HTR-8/SVneo (cell line): ENCODE results near the gene TNS3.
"Not testable (repeated sequence)": the region's sequence is repeated elsewhere in the genome, so short reads cannot be mapped to it uniquely, and the experiment has no call there.

Experiments used
- DNase-seq: peaks from one replicate; pipeline ENCODE4 v3.0.0; 2011; ENCODE audit warnings: low spot score, mixed read lengths; ENCODE audit not compliant: insufficient read length
- FAIRE-seq: peaks from 2 replicates; lab custom pipeline; 2011; peaks lifted over from hg19 to GRCh38; lab: Jason Lieb, UNC

TNS3 gene

DNA sequence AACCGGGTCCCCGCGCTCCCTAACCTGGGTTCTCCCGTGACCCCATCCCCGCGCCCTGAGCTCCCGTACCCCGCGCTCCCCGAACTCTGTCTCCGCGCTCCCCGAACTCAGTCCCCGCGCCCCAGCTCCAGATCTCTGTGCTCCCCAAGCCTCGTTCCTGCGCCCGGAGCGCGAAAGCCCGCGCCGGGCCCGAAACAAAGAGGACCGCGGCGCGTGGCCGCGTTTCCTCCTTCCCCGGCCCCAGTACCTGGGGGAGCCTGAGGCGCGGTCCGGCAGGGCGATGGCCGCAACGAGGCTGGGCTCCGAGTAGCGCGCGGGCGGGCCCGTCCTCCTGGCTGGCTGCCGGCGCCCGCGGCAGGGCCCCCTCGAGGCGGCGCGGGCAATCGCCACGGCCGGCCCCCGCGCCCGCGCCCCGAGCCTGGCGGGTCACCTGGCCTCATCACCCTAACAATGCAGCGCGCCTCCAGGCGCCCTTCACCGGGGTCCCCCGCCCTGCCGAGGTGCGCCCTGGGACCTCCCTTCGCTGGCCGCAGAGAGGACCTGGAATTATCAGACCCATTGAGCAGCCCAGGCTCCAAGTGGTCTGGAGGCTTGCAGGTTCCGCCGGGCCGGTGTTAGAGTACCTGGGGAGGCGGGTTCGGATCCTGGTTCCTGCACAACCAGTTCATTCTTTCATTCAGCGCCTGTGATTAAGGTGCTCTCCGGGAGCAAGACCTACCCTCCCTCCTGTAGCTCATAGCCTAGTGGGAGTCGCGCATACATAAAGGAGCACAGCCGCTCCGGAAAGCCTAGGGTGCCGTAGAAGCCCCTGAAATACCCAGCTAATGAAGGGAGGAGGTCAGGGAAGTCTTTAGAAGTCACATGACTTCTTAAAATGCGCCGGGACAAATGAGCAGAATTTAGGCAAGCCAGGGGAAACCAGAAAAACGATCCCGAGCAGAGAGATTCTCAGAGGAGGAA is at the start of gene TNS3:
Gene TNS3 (minus strand): TSS at position 308 of the 960 bp plus-strand sequence. CDS start 142,475 bp downstream, outside the sequence.
- FAIRE-seq (peak; percentile 33), DNase-seq (no peak)

- FAIRE-seq = no peak
- DNase-seq = no peak
Measured at GRCh38 chr7:47631711-47632110, 49.8 kb upstream of the TNS3 start.

GRCh38 chr7:47627580-47628283 is 45.8 kb upstream of the TNS3 start:
- no peak for FAIRE-seq

DNA sequence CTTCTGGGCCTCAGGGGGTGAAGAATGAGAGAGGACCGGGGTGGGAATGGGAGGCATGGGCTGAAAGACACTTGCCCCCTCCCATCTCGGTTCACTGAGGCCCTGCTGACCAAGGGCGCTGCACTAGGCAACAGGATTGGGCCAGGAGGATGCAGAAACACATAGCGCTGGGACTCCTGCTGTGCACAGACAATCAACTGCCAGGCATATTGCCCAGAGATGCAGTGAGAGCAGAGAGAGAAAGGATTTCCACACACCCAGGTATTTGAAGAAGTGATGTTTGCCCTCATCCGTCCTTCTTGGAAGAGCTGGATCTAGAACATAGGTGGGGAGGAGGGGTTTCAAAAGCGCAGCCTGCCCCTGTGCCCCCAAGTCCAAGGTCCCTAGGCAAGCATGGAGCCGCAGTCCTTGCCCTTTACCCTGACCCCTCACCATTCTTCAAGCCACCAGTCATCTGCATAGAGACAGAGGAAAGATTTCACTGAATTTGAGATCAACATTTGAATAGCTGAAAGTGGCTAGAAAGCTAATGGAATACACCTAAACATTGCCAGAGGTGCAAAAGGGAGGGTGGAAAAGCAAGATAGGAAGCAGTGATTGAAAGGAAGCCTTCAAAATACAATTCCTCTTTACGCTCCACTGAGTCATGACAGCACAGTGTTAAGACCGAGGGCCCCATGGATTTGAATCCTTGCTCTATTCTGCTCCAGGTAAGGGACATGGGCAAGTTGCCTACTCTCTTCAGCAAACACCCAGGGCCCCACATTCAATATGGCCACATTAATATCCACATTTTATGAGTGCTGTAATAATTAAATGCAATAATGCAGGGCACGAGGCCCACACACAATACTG is 44.2 kb upstream of the TNS3 start:
- FAIRE-seq (peak; percentile 31), DNase-seq (no peak)

More at GRCh38 chr7:47627580-47628283, 45.8 kb upstream of the TNS3 start:
- no peak for DNase-seq

- DNase-seq = no peak
- FAIRE-seq = no peak
Measured at GRCh38 chr7:47624689-47625088, 42.8 kb upstream of the TNS3 start.

GRCh38 chr7:47622946-47623640 is 41.2 kb upstream of the TNS3 start:
- DNase-seq (no peak), FAIRE-seq (no peak)

DNA sequence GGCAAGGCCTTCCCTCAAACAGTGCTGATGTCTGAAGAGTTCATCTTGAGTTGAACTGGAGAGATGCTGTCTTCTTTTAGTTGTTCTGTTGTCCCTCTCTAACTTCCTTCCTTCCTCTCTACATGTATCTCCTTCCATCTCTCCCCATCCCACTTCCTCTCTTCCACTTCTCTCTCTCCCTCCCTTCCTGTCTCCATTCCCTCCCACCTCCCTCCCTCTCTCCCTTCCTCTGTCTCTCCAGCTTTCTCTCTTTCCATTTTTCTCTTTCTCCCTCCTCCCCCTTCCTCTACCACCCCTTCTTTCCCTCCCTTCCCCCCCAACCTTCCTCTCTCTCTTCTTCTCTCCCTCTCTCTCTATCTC is 40.7 kb upstream of the TNS3 start:
- DNase-seq (no peak), FAIRE-seq (no peak)

DNA sequence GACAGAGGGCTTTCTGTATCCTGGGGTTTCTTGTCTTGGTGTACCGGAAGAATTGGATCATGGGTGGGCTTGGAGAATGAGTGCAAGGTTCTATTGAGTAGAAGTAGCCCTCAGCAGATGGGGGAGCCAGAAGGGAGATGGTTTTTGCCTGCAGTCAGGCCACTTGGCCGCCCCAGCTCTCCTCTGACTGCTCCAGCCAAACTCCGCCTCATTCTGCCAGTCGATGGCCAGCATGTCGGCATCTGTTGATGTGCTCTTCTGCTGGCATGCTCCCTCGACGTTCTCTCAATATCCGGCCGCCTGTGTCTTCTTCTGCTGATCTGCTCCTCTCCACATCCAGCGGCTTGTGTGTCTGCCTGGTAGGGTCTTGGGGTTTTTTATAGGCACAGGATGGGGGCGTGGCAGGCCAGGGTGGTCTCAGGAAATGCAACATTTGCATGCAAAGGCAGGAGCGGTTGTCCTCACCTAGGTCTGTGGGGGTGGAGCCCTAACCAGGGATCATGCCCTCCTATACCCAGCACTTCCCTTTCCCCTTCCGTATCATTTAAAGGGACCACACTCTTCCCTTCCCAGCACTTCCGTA is 40.2 kb upstream of the TNS3 start:
- DNase-seq (no peak), FAIRE-seq (no peak)

DNA sequence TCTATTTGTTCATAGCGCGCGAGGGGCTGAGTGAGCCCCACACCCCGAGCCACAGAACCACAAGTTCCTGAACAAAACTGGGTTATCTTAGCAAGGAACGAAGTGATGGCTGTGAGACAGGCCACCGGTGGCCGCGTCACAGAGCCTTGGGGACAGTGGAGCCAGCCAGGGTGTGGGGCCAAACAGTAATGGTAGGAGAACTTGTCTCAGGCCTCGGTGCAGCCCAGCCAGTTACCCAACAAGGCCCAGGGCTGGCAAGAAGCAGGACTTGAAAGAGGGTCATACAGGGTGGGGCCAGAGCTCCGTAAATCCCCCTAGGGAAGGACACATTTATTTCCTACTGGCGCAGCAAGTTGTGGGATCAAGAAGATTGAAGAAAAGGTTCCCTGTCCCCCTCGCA is 39.4 kb upstream of the TNS3 start:
- DNase-seq (no peak), FAIRE-seq (no peak)

DNA sequence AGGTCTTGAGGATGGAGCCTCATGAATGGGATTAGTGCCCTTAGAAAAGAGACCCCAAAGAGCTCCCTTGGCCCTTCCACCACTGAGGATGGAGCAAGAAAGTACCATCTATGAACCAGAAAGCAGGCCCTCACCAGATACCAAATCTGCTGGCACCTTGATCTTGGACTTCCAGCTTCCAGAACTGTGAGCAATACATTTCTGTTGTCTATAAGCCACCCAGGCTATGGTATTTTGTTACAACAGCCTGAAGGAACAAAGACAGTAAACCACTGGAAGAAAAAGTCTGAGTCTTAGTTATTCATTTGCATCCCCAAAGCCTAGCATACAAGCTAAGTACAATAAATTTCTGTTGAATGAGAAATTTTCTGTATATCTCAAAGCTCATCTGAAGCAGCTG is 37.9 kb upstream of the TNS3 start:
- DNase-seq (no peak), FAIRE-seq (no peak)

DNA sequence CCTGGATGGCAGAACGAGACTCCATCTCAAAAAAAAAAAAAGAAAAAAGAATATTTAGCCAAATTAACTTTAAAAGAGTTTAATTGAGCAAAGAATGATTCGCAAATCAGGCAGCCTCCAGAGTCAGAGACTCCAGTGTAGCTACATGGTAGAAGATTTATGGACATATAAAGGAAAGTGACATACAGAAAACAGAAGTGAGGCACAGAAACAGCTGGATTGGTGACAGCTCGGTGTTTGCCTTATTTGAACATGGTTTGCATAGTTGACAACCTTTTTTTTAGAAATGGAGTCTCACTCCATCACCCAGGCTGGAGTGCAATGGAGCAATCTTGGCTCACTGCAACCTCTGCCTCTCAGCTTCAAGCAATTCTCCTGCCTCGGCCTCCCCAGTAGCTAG is 35.2 kb upstream of the TNS3 start:
- FAIRE-seq = no peak

GRCh38 chr7:47614450-47614849 is 32.5 kb upstream of the TNS3 start:
- DNase-seq (no peak), FAIRE-seq (peak; percentile 13)

More for the DNA sequence above, 35.2 kb upstream of the TNS3 start:
- no peak for DNase-seq

GRCh38 chr7:47611045-47611511 is 29.2 kb upstream of the TNS3 start:
- DNase-seq = no peak
- peak; percentile 66 for FAIRE-seq

- DNase-seq (no peak), FAIRE-seq (no peak)
Measured at GRCh38 chr7:47610506-47611044, 28.7 kb upstream of the TNS3 start.

- FAIRE-seq (no peak), DNase-seq (no peak)
Measured at GRCh38 chr7:47609803-47610452, 28.0 kb upstream of the TNS3 start.

GRCh38 chr7:47606593-47607046 is 24.7 kb upstream of the TNS3 start:
- not testable (repeated sequence) for FAIRE-seq, DNase-seq

DNA sequence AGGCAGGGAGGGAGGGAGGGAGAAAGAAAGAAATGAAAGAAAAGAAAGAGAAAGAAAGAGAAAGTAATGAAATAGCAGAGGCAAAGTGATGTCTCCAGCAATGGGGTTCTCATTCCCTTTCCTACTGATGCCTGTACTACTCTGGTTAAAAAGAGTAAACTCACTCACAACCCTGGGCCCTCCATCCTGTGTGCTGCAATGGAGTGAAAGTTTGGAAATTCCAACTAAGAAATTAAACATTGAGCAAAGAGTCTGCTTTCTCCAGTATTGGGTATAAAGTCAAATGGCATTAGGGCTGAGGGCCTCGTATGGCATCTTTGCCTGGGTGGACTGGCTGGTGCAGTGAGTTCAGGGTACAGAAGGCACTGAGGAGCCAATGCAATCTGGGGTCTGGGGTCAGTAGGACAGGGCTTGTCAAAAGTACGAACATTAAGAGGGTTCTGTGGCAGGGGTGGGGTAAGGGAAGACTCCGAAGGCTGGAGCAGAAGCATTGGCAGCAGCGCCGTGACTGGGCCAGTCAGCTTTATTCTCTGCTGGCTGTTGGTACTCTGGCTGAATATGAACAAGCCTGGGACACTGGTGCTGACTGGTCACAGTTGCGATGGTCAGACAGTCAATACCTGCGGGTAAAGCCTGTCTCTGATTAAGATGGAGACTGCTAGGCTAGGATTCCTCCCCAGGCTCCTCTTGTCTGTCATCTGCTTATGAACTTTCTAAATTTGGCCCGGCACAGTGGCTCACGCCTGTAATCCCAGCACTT is 24.1 kb upstream of the TNS3 start:
- DNase-seq (no peak), FAIRE-seq (no peak)

- FAIRE-seq (no peak), DNase-seq (no peak)
Measured at GRCh38 chr7:47604496-47604890, 22.6 kb upstream of the TNS3 start.
